ENCODE measurements around the gene RBBP8.

Gene RBBP8

GRCh38 chr18:23059541-23060465, 126.7 kb downstream of the RBBP8 start:
- DNase-seq (ENCODE audit: low read depth in 2 of 3, low spot score in 2 of 3): no peak

- DNase-seq (ENCODE audit: low read depth in 2 of 3, low spot score in 2 of 3): no peak
These were observed 128.9 kb downstream of the RBBP8 start for GRCh38 chr18:23062011-23062410.

GRCh38 chr18:23063502-23063901, 130.4 kb downstream of the RBBP8 start:
- DNase-seq (ENCODE audit: low read depth in 2 of 3, low spot score in 2 of 3): no peak

DNA sequence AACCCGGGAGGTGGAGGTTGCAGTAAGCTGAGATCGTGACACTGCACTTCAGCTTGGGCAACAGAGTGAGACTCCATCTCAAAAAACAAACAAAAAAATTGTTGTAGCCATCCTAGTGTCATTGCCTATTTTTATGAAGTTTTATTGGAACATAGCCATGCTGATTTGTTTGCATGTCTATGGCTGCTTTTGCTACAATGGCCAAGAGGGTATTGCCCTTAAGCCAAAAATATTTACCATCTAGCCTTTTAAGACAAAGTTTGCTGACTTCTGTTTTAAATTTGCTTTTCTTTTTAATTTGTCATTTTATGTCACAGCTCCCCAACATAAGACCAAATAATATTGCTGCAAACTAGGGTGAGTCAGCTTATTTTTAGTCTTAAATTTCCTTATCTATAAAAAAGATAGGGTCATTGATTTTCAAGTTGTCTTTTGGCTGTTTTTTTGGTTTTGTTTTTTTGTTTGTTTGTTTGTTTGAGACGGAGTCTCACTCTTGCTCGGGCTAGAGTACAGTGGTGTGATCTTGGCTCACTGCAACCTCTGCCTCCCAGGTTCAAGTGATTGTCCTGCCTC, 132.2 kb downstream of the RBBP8 start:
- DNase-seq (ENCODE audit: low read depth in 2 of 3, low spot score in 2 of 3): no peak

GRCh38 chr18:23066060-23066459, 132.9 kb downstream of the RBBP8 start:
- DNase-seq (ENCODE audit: low read depth in 2 of 3, low spot score in 2 of 3): no peak

DNA sequence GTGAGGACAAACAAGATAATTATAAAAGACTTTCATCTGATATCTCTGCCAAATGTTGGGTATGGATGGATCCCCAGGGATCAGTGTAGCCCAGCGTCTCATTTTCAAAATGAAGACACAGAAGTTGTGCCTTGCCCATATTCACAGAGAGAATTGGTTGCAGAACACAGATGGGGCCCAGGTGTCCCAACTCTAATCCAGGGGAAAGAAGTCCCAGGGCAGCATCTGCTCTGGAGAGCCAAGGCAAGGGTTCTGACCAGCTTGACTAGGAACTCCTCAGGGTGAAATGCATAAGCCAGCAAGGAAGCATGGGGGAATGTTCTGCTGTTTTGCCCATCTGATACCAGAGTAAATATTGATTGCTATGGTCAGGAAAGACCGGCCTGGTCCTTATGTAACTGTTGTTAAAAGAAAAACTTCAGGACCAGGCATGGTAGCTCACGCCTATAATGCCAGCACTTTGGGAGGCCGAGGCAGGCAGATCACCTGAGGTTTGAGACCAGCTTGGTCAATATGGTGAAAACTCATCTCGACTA, 133.4 kb downstream of the RBBP8 start:
- DNase-seq (ENCODE audit: low read depth in 2 of 3, low spot score in 2 of 3): no peak

- no peak for DNase-seq (ENCODE audit: low read depth in 2 of 3, low spot score in 2 of 3)
These were observed 134.1 kb downstream of the RBBP8 start for GRCh38 chr18:23067236-23067635.

DNA sequence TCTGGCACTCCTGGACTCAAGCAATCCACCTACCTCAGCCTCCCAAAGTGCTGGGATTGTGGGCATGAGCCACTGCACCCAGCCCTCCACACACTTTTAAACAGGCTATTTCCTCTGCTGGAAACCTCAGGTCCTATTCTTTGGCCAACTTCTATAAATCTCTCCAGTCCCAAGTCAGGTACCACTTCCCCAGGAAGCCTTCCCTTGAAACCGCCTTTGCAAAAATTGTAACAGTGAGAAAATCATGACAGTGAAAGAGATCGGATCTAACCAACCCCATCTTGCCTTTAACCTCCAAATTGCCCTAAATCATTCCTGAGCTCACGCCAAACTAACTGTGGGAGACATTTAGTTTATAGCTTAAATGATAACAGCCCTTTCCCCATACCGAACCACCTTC, 134.9 kb downstream of the RBBP8 start:
- no peak for DNase-seq (ENCODE audit: low read depth in 2 of 3, low spot score in 2 of 3)

DNA sequence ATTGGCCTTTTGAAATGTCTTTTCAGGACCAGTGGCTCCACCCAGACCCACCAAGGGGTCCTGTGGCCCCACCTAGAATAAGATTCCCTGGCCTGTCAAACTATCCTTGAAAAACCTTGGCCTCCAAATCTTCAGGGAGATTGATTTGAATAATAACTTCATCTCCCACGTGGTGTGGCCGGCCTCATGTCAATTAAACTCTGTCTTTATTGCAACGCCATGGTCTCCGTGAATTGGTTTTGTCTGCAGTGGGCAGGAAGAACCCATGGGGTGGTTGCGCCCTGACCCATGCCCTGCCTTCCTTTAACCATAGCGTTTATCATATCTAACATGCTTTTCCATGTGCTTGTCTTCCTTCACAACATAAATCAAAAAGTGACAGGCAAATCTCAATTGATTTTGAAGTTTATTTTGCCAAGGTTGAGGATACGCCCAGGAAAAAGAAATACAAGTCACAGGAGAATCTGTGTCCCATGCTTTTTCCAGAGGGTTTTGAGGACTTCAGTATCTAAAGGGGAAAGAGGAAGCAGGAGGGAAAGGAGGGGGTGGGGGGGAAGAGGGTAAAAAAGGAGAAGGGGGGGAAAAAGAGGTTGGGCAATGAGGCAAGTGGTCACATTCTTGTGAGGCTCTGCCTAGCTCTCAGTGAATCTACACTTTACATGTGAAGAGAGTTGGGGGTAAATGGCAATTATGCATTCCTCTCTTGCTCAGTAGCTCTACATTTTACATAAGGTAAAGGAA, 135.6 kb downstream of the RBBP8 start:
- DNase-seq (ENCODE audit: low read depth in 2 of 3, low spot score in 2 of 3): no peak

- DNase-seq (ENCODE audit: low read depth in 2 of 3, low spot score in 2 of 3): no peak
These were observed 136.4 kb downstream of the RBBP8 start for GRCh38 chr18:23069481-23069880.

DNA sequence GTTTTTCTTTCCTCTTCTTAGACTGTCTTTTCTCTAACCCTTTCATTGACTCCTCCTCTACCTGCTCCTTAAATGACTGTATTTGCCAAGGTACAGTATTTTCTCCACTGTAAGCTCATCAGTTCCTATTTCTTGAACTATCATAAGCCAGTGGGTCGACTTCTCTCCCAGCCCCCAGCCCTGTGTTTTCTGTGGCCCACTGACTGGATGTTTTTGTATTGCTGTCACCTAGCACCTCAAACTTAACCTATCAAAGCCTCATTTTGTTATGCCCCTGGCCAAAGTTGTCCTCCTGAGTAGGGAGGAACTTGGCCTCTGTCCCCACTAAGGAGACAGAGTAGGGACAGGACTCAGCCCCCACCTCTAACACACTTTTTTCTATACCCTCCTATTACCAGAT, 136.8 kb downstream of the RBBP8 start:
- no peak for DNase-seq (ENCODE audit: low read depth in 2 of 3, low spot score in 2 of 3)

DNA sequence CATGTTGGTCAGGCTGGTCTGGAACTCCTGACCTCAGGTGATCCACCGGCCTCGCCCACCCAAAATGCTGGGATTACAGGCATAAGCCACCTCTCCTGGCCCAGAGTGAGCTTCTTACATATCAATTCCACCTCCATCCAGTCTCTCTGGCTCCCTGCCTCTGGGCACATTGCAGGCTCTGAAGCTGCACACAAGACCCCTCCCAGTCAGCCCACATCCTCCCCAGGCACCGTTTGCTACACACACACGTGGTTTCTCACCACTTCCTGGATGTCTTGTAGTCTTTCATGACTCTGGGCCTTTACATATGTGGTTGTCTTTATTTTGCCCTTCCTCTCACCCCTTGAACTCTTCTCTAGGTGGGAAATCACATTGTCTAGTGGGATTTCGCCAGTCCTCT, 138.2 kb downstream of the RBBP8 start:
- peak; percentile 21 to 55 (median 43) for DNase-seq (ENCODE audit: low read depth in 2 of 3, low spot score in 2 of 3)

- no peak for DNase-seq (ENCODE audit: low read depth in 2 of 3, low spot score in 2 of 3)
These were observed 139.0 kb downstream of the RBBP8 start for GRCh38 chr18:23072079-23072478.

DNA sequence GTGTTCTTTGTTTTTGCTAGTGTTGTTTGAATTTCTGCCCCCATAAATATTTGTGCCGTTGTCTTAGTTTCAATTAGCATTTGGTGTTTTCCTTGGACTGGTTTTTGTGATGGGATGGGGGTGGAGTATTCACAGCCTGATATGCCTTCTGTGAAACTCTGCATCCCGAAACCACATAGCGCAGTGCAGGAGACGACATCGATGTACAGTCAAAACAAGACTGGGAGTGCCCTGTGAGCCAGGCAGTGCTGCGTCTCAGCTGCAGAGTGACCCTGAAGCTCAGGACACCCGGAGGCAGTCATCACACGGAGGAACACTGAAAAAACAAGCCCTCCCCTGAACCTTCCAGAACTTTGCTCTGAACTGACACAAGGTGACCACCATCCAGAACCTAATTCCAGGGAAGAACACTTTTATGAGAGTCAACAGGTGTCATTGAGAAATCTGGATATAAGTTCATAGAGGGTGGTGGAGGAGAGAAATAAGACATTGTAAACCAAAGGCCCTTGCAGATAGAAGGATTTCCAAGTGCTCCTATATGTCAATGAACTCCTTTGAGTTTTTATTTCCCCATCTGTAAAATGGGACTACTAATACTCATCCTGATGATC, 141.0 kb downstream of the RBBP8 start:
- DNase-seq (ENCODE audit: low read depth in 2 of 3, low spot score in 2 of 3): no peak

Data from activated CD8-positive, alpha-beta memory T cell treated with anti-CD3 and anti-CD28 coated beads for 48 hours (primary cell).